Fibroblast of skin of left biceps (primary cell): ENCODE measurements around the gene USF2.

Experiments used
- DNase-seq, 2 experiments: peaks; one replicate each; pipeline ENCODE4 v3.0.0-alpha.2; 2013; ENCODE audit warnings: low read depth in 2 of 2

Gene USF2

DNA sequence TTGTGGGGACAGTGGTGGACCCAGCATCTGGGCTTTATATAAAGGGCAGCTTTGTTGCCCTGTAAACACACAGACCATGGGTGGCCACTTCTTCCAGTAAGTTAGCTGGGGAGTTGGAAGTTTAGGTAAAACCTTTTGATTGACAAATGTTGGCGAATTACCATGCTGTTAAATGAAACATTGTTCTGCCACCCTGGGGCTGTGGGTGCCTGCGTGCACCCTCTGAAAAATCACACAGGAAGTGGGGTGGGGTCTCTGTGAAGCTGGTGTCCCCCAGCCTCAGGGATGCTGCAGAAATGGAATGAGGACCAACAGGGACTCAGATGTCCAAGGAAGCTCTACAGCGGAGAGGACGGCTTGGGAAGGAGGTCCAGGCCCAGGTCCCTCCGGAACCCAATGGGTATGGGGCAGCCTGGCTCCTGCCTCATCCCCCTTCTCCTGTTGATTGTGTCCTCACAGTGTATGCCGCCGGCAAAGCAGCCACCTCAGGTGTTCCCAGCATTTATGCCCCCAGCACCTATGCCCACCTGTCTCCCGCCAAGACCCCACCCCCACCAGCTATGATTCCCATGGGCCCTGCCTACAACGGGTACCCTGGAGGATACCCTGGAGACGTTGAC lies 2.8 kb upstream of the USF2 start:
- no peak for DNase-seq

DNA sequence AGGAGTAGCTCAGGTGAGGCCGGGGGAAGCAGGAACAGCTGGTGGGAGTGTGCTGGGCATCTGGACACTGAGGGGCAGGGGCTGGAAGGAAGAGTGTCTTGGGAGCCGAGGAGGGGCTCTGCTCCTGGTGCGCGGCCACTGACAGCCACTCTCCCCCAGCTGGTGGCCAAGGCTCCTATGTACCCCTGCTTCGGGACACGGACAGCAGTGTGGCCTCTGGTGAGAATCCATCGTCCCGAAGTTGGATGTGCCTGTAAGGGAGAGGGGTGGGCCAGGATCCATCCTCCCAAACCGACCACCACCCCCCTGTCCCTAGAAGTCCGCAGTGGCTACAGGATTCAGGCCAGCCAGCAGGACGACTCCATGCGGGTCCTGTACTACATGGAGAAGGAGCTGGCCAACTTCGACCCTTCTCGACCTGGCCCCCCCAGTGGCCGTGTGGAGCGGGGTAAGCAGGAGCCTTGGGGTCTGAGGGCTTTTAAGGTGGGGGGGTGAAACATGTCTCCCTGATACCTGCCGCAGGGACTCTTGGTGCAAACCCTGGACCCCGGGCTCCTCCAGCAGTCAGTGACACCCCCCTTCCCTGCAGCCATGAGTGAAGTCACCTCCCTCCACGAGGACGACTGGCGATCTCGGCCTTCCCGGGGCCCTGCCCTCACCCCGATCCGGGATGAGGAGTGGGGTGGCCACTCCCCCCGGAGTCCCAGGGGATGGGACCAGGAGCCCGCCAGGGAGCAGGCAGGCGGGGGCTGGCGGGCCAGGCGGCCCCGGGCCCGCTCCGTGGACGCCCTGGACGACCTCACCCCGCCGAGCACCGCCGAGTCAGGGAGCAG lies 2.0 kb upstream of the USF2 start:
- no peak for DNase-seq

DNA sequence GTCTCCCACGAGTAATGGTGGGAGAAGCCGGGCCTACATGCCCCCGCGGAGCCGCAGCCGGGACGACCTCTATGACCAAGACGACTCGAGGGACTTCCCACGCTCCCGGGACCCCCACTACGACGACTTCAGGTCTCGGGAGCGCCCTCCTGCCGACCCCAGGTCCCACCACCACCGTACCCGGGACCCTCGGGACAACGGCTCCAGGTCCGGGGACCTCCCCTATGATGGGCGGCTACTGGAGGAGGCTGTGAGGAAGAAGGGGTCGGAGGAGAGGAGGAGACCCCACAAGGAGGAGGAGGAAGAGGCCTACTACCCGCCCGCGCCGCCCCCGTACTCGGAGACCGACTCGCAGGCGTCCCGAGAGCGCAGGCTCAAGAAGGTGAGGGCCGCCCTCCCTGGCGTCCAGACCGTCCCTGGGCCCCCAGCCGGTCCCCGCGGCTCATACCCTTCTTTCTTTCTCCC lies 1.4 kb upstream of the USF2 start:
- DNase-seq, result no peak

DNA sequence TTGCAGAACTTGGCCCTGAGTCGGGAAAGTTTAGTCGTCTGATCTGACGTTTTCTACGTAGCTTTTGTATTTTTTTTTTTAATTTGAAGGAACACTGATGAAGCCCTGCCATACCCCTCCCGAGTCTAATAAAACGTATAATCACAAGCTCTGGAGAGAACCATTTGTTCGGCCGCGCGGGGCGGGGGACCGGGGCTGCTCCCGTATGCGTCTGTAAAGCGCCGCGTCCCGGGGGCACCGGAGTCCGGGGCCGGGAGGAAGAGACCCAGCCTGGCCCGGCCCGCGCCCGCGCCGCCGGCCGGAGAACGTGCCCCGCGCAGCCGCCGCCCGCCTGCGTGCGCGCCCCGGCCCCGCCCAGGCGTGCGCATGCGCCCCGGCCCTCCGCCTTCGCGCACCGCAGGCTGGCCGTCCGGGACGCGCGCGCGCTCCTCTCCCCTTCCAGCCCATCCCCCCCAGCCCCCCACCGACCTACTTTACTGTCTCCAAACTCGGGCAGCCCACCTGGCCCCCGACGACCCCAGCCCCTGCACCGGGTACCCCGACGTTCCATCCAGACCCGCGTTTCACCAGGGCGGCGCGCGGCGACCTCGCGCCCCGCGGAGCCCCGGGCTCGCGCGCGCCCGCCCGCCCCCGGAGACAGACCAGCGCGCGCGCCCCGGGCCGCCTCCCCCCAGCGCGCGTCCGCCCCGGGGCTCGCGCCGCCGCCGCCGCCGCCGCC lies 785 bp upstream of the USF2 start:
- peak; percentile 36 to 47 for DNase-seq

DNA sequence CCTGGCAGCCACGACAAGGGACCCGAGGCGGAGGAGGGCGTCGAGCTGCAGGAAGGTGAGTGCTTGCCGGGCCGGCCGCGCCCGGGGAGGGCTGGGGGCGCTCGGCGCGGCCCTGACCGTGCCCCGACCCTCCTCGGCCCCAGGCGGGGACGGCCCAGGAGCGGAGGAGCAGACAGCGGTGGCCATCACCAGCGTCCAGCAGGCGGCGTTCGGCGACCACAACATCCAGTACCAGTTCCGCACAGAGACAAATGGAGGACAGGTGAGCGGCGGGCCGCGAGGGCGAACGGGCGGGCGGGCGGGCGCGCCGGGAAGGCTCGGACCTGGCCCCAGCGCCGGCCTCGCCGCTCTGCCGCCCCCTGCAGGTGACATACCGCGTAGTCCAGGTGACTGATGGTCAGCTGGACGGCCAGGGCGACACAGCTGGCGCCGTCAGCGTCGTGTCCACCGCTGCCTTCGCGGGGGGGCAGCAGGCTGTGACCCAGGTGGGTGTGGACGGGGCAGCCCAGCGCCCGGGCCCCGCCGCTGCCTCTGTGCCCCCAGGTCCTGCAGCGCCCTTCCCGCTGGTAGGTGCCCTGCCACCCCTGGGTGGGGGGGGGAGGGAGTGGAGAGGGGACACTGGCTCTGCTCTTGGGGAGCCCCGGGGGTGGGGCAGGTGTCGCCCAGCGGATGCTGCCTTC lies 816 bp downstream of the USF2 start:
- DNase-seq, result peak; percentile 20 to 21

DNA sequence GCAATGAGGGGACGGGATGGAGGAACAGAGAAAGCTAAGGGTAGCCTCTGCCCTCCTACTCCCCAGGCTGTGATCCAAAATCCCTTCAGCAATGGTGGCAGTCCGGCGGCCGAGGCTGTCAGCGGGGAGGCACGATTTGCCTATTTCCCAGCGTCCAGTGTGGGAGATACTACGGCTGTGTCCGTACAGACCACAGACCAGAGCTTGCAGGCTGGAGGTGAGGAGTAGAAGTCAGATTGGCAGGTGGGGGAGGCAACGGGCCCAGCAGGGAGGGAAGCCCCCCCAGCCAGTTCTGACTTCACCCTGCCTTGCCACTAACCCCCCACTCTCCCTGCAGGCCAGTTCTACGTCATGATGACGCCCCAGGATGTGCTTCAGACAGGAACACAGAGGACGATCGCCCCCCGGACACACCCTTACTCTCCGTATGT lies 1.6 kb downstream of the USF2 start:
- DNase-seq, result no peak

DNA sequence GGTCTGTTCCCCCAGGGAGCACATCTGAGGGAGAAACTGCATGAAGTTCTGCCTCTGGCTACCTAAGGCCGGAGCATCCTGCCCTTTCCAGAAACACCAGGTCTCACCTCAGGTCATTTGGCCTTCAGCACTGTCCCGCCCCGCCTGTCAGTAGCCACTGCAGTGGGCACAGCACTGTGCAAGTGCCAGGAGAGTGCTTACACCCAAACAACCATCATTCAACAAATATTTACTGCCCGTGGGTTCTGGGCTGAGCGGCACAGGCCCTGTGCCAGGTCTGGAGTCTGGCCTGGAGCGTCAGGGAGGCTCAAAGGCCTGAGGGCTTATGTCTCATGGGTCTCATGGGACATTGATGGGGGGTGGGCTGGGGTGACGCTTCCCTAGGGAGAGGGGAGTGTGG lies 2.8 kb downstream of the USF2 start:
- no peak for DNase-seq

DNA sequence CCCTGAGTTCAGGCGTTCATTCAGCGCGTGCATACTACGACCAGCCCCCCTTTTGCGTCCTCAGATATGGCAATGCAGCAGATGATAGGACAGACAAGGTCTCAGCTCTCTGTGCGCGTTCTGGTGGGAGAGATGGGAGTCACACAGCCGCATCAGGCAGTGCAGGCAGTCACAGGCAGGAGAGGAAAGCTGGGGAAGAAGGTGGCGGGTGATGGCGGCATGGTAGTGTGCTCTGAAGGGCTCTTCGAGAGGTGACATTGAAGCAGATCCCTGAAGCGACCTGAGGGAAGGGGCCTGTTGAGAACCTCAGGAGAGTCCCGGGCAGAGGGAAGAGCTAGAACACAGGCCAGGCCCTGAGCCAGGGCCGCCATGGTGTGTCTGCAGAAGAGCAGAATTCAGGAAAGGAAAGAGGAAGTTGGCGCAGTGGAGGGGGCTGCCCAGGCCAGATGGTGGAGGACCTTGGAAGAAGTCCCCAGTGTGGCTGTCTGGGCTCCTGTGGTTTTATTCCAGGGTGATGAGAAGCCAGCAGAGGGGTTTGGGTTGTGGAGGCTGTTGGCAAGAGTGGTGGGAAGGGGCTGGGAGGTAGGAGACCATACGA lies 3.5 kb downstream of the USF2 start:
- no peak for DNase-seq

DNA sequence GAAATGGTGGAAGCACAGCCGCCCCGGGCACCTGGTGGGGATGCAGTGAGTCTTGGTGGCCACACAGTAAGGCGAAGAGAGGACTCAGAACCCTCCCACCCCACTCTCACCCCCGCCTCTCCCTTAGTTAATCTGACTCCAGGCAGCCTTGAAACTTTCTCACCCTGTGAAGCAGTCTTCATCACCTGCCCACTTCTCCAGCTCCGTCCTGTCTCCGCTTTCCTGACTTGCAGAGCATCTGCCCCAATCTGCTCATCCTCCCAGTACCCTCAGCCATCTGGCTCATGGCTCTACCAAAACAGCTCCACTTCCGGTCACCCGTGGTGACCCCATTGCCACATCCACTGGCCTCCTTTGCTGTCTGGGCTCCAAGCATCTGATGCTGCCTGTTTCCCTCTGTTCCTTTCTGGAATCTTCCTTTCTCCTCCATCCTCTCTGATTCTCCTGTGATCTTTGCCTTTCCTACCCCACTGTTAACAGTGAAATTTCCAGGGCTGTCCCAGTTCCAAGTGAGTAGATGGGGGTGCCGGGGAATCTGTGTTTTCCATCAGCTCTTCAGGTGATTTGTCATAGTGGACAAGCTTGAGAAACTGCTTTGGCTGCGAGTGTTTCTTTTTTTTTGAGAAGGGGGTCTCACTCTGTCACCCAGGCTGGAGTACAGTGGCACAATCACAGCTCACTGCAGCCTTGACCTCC lies 4.3 kb downstream of the USF2 start:
- DNase-seq, result no peak

DNA sequence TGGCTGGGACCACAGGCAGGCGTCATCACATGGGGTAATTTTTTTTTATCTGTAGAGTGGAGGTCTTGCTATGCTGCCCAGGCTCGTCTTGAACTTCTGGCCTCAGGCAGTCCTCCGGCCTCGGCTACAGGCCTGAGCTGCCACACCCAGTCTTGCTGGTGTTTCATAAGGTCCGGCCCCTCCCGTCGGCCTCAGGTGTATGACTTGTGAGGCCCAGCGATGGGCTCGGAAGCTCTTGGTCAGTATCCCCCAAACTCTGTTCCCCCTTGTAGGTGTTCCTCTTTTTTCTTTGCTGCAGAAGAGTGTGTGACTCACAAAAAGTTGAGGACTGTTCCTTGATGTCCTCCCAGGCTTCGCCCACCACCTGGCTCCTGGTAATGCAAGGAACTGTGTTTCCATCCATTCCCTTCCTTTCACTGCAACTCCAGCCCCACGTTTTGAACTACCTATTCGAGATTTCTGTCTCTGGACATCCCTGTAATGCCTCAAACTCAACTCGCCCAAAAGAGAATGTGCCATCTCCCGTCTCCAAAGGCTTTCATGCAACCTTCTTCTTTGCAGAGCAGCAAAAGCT lies 5.0 kb downstream of the USF2 start:
- no peak for DNase-seq

DNA sequence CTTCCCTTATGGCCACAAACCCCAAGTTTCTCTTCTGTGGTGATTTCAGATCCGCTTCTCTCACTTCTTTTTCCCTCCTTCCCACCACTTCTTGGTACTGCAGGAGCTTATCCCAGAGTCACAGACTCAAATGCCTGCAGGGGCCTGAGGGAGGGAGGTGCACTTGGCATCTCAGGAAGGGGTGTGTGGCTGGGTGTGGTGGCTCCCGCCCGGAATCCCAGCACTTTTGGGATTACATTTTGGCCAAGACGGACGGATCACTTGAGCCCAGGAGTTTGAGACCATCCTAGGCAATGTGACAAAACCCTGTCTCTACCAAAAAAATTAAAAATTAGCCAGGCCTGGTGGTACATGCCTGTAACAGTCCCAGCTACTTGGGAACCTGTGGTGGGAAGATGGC lies 5.6 kb downstream of the USF2 start:
- DNase-seq, result no peak

DNA sequence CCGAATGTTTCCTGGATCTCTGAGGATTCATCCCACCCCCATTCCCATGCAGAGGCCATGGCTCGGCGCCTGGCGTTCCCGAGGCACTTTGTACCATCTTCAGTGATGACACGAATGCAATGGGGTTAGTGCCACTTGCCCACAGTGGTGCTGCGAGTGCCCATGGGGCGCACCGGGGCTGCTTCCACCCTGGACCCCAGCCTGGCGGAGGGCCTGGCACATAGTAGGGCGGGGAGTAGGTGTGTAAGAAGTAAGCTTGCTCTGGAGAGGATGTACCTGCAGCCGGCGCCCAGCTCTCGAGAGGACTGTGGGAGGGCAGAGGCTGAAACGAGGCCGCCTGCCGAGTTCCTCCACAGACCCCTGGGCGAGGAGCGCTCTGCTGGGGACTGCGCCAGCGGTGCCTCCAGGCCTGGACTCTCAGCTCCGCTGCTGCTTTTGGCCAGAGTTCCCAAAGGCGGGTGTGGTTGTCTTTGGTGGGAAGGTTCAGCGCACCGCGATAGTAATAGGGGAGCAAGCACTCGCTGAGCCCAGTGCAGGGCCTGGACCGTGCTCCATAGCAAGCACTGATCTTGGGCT lies 8.0 kb downstream of the USF2 start:
- no peak for DNase-seq

DNA sequence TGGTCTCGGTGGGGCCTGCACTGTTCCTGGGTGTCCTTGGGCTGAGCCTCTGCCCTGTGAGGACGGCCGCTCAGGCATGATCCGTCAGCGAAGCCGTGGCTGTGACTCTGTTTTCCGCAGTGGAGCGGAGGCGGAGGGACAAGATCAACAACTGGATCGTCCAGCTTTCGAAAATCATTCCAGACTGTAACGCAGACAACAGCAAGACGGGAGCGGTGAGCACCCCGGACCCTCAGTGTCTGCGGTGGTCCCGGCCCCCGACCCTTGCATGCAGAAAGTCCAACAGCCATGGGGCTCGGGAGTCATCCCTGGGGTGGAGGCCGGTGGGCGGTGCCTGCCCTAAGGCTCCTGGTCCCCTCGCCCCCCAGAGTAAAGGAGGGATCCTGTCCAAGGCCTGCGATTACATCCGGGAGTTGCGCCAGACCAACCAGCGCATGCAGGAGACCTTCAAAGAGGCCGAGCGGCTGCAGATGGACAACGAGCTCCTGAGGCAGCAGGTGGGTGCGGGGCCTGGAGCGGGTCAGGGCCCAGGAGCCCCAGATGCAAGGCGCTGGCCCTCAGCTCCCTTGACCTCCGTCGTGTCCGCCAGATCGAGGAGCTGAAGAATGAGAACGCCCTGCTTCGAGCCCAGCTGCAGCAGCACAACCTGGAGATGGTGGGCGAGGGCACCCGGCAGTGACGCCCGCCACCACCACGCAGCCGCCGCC lies 10.0 kb downstream of the USF2 start:
- DNase-seq, result no peak

DNA sequence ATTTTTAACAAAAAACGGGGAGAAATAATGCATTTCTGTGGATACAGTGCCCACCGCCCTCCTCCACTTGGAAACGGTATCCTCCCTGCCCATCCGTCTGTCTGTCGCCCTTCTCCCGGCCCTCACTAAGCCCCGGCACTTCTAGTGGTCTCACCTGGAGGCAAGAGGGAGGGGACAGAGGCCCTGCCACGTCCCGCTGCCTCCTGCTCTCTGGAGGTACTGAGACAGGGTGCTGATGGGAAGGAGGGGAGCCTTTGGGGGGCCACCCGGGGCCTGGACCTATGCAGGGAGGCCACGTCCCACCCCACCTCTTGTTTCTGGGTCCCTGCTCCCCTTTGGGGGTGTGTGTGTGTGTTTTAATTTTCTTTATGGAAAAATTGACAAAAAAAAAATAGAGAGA lies 10.6 kb downstream of the USF2 start:
- DNase-seq, result no peak

DNA sequence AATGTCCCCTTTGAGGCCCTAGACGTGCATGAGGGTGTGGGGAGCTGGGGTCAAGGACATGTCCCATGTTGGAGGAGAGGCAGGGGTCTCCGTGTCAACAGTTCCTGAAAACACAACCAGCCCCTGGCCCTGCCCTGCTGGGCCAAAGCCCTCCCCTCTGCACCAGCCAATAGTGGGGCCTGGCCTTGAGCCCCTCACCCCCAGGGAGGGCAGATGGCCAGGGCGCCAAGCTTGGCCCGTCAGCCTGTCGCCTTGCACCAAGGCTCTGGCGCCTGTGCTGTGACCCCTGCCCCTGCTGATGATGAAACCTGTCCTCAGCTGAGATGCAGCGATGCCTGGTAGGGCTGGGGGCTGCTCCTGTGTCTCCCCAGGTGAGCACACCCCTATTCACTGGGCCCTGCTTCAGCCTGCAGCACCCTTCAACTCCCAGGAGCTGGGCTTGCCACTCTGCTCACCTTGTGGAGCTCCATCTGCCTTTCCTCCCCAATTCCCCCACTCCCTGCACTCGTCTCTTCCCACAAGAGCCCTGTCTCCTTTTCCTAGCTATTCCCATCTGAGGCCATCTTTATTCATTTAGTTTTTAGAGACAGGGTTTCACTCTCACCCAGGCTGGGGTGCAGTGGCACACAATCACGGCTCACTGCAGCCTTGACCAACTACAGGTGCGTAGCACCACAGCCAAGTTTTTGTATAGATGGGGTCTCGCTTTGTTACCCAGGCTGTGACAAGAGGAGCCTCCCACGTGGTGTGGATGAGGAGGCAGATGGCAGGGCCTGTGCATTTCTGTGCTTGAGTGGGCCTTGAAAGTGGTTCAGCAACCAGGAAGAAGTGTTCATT lies 11.4 kb downstream of the USF2 start:
- DNase-seq, result no peak

DNA sequence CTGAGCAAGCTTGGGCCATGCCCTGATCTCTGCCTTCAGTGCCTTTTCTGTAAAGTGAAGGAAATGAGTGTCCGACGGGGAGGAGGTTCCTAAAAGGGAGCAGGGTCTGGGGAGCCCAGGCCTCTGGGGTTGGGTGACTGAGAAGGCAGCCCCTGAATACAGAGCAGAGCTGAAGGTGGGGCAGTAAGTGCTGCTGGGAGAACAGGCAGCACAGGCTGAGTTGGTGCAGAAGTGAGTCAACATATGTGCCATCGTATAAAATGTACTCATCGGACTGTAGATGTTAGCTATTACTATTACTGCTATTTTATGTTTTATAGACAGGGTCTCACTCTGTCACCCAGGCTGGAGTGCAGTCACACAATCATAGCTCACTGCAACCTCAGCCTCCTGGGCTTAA lies 12.5 kb downstream of the USF2 start:
- no peak for DNase-seq

DNA sequence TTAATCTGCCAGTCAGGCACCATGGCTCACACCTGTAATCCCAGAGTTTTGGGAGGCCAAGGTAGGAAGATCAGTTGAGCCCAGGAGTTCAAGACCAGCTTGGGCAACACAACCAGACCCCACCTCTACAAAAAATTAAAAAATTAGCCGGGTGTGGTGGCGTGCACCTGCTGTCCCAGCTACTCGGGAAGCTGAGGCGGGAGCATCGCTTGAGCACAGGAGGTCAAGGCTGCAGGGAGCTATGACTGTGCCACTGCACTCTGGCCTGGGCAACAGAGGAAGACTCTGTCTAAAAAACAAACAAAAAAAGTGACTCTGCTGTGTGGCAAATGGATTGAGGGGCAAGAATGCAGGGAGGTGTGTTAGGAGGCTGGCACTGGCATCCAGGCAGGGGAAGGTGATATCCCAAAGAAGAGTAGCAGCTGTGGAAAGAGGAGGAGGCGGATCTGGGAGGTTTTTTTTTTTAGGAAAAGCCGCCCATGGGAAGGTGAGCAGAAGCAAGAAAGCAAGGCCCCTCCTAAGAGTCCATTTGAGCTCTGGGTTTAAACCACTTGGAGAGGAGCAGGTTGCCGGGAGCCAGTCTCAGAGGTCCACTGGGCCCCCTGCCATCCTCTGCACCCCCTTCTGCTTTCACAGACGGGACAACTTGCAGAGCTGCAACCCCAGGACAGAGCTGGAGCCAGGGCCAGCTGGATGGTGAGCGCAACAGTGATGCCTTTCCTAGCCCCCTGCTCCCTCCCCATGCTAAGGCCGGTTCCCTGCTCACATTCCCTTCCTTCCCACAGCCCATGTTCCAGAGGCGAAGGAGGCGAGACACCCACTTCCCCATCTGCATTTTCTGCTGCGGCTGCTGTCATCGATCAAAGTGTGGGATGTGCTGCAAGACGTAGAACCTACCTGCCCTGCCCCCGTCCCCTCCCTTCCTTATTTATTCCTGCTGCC lies 15.7 kb downstream of the USF2 start:
- DNase-seq, result no peak

DNA sequence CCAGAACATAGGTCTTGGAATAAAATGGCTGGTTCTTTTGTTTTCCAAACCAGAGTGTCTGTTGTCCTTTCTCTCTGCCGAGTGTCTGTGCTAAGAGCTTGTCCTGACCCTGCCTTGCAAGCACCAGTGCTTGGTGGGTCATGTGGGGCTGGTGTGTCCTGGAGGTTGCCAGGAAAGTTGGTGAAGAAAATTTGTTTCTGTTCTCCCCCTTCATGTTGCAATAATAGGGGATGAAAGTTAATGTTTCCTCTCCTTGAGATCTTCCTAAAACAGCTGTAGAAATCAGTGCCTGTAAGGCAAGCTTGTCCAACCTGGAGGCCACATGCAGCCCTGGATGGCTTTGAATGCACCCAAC lies 16.3 kb downstream of the USF2 start:
- no peak for DNase-seq
